ENCODE data around the gene MAGI2. TPM values are rescaled to one million over a fixed set of nuclear protein-coding genes. Genes with fewer than 3 reads are reported as not detected.

Gene MAGI2
- total RNA-seq, 1 experiment from 2014 or later, result 14.3 TPM

- Mint-ChIP-seq H3K9me3 (no peaks in the 10 kb centered on the region; a peak in 1 of 5 replicates), H3K4me1 (no peaks in the 10 kb centered on the region; a peak in 2 of 4 replicates), H3K27me3 (ENCODE audit: low read depth) (no peaks in the 10 kb centered on the region), H3K27ac (no peak overlapping the region), H3K4me3 (no peak overlapping the region), H3K36me3 (ENCODE audit: insufficient read depth in 1 of 3, low read depth in 3 of 3) (peaks cover 0 to 9% (median 7%) of the 10 kb centered on the region in 3 experiments; a peak in 6 of 7 replicates)
- H2BK15ac ChIP-seq (ENCODE audit: low read depth, low read length), result no peak overlapping the region
- no peak overlapping the region for H2AFZ ChIP-seq (ENCODE audit: low read length)
- H2BK5ac ChIP-seq (ENCODE audit: insufficient read length, low read length), result no peak overlapping the region
- H3K56ac ChIP-seq (ENCODE audit: insufficient read length, low read depth, low read length), result no peak overlapping the region
- H3K4ac ChIP-seq (ENCODE audit: low read depth, low read length), result no peak overlapping the region
- H3K27ac ChIP-seq (ENCODE audit: insufficient read length, low read depth, low read length), result no peak overlapping the region
- no peaks in the 10 kb centered on the region for H3K9me3 ChIP-seq (ENCODE audit: control insufficient read depth, low read depth, low read length)
- no peaks in the 10 kb centered on the region for H3K79me2 ChIP-seq (ENCODE audit: insufficient read depth, low read length)
- no peak overlapping the region for H4K5ac ChIP-seq (ENCODE audit: insufficient read length, low read depth, low read length)
- H2BK12ac ChIP-seq (ENCODE audit: insufficient read length, low read depth, low read length), result no peak overlapping the region
- no CpG with 5 or more reads among the region's 1 CpG for WGBS (ENCODE audit: extremely low coverage, insufficient read length, low lambda C conversion rate)
- H4K91ac ChIP-seq (ENCODE audit: insufficient read length, low read depth, low read length), result no peak overlapping the region
- H3K4me1 ChIP-seq (ENCODE audit: insufficient read depth, low read length), result no peaks in the 10 kb centered on the region
- no peak overlapping the region for H2BK120ac ChIP-seq (ENCODE audit: low read depth, low read length, poor library complexity, severe bottlenecking)
- TF ChIP-seq, protein P1, sequence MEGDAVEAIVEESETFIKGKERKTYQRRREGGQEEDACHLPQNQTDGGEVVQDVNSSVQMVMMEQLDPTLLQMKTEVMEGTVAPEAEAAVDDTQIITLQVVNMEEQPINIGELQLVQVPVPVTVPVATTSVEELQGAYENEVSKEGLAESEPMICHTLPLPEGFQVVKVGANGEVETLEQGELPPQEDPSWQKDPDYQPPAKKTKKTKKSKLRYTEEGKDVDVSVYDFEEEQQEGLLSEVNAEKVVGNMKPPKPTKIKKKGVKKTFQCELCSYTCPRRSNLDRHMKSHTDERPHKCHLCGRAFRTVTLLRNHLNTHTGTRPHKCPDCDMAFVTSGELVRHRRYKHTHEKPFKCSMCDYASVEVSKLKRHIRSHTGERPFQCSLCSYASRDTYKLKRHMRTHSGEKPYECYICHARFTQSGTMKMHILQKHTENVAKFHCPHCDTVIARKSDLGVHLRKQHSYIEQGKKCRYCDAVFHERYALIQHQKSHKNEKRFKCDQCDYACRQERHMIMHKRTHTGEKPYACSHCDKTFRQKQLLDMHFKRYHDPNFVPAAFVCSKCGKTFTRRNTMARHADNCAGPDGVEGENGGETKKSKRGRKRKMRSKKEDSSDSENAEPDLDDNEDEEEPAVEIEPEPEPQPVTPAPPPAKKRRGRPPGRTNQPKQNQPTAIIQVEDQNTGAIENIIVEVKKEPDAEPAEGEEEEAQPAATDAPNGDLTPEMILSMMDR (conservative IDR thresholded peaks at IDR 0.05), result no peak
- H3K4me2 ChIP-seq (ENCODE audit: insufficient read depth, insufficient read length, low read length), result no peak overlapping the region
- H4K8ac ChIP-seq (replicated peaks; ENCODE audit: insufficient read length, low read depth, low read length), result no peak overlapping the region
- no peaks in the 10 kb centered on the region for H3K27me3 ChIP-seq (ENCODE audit: insufficient read depth, low read length)
- H3K14ac ChIP-seq (ENCODE audit: insufficient read depth, low read length), result no peak overlapping the region
- no peaks in the 10 kb centered on the region for H4K20me1 ChIP-seq (ENCODE audit: control insufficient read depth, insufficient read depth, insufficient read length)
- H3K23ac ChIP-seq (ENCODE audit: insufficient read length, low read depth, low read length), result no peak overlapping the region
- H3K9ac ChIP-seq (ENCODE audit: extremely low read depth, insufficient read length, low read length), result no peak overlapping the region
- DNase-seq, result no peak
- no peak overlapping the region for H3T11ph ChIP-seq (ENCODE audit: low read length)
- H2AK5ac ChIP-seq (ENCODE audit: insufficient read length, low read length), result no peak overlapping the region
- no peaks in the 10 kb centered on the region for H3K23me2 ChIP-seq (ENCODE audit: insufficient read length, low read depth, low read length, poor library complexity, severe bottlenecking)
- H2BK20ac ChIP-seq (ENCODE audit: low read depth, low read length, poor library complexity, severe bottlenecking), result no peak overlapping the region
- H3K18ac ChIP-seq (ENCODE audit: insufficient read length, low read depth, low read length), result no peak overlapping the region
- H3K79me1 ChIP-seq (ENCODE audit: insufficient read depth, low read depth, low read length, poor library complexity, severe bottlenecking), result no peaks in the 10 kb centered on the region
These were observed 909.5 kb downstream of the MAGI2 start for GRCh38 chr7:78543976-78544375.
